ENCODE data around the gene PRRT3. TPM values are rescaled to one million over a fixed set of nuclear protein-coding genes. Genes with fewer than 3 reads are reported as not detected.

Gene PRRT3
- total and polyA plus RNA-seq, 2 of the 13 experiments (the other 11 are each of a cell fraction or from before 2014, with no cell fraction given) = 0.22 to 0.44 TPM

DNA sequence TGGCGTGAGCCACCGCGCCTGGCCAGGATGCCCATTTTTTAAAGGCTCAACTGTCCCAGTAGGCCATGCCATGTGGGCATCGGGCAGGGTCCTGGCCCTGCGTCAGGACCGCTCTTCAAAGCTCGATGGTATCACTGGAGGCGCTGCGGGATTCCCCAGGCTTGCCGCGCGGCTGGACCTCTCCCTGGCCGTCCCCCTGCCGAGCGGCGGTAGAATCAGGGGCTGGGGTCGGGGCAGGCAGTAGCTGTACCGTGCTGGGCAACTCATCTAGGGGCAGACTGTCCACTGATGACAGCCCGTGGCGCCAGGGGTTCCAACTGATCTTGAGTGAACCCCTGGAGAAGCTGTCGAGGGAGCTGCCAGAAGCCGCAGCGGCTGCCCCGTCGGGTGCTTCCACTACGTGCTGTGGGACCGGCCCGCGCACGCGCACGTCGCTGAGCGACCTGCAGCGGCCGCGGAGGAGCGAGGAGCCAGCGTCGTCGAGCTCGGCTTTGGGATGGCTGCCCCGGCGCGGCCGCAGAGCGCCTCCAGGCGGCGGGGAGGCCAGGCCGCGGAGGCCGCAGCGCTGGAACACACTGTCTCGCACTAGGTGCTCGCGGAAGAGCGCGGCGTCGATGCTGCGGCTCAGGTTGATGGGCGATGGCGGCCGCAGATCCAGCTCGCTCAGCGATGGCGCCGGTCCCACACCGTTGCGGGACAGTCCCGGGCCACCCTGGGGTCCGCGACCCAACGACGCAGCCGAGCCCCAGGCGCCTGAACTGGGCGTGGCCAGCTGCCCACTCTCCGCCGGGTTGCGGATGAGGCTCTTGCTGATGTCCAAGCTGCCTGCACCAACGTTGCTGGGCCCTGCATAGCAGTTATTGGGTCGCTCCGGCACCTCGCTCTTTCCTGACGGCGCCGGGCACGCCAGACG is 5.8 kb downstream of the PRRT3 start (continued):
- TF ChIP-seq AHDC1 (CRISPR knock-in tag; IDR thresholded peaks at IDR 0.05; ENCODE audit: borderline replicate concordance) = peak; percentile 9; the same call in 1 of the 2 replicates
- TF ChIP-seq SETDB1 (CRISPR knock-in tag; IDR thresholded peaks at IDR 0.05; ENCODE audit: borderline replicate concordance) = no peak
- TF ChIP-seq TEAD3 (CRISPR knock-in tag; optimal IDR thresholded peaks at IDR 0.05; ENCODE audit: borderline replicate concordance) = peak; percentile 34
- TF ChIP-seq, protein P1, sequence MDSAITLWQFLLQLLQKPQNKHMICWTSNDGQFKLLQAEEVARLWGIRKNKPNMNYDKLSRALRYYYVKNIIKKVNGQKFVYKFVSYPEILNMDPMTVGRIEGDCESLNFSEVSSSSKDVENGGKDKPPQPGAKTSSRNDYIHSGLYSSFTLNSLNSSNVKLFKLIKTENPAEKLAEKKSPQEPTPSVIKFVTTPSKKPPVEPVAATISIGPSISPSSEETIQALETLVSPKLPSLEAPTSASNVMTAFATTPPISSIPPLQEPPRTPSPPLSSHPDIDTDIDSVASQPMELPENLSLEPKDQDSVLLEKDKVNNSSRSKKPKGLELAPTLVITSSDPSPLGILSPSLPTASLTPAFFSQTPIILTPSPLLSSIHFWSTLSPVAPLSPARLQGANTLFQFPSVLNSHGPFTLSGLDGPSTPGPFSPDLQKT (CRISPR knock-in tag; IDR thresholded peaks at IDR 0.05; ENCODE audit: borderline replicate concordance) = no peak
- TF ChIP-seq GLI4 (CRISPR knock-in tag; IDR thresholded peaks at IDR 0.05; ENCODE audit: borderline replicate concordance) = no peak
- peak in 1 of 2 experiments; percentile 7; a peak in 1 of 4 replicates for TF ChIP-seq KLF16 (CRISPR knock-in tag; IDR thresholded peaks at IDR 0.05)
- 0 out of 2 replicates have a peak, but pooled peaks have one; percentile 50 for TF ChIP-seq ZNF619 (CRISPR knock-in tag; IDR thresholded peaks at IDR 0.05)
- TF ChIP-seq MEF2D (CRISPR knock-in tag; IDR thresholded peaks at IDR 0.05) = peak; percentile 23; the same call in 1 of the 2 replicates
- TF ChIP-seq TERF1 (CRISPR knock-in tag; IDR thresholded peaks at IDR 0.05) = peak; percentile 56; the same call in 1 of the 2 replicates
- peak; percentile 81 for TF ChIP-seq ZNF343 (CRISPR knock-in tag; IDR thresholded peaks at IDR 0.05)
- TF ChIP-seq ZNF263 (CRISPR knock-in tag; IDR thresholded peaks at IDR 0.05) = no peak; the same call in none of the 2 replicates
- TF ChIP-seq ZNF496 (CRISPR knock-in tag; IDR thresholded peaks at IDR 0.05; ENCODE audit: insufficient replicate concordance) = no peak
- TF ChIP-seq PTBP1 (IDR thresholded peaks at IDR 0.05; ENCODE audit: low read depth, low read length, poor library complexity, severe bottlenecking) = peak; percentile 22
- peak; percentile 66; the same call in 1 of the 2 replicates for TF ChIP-seq ZBTB43 (CRISPR knock-in tag; conservative IDR thresholded peaks at IDR 0.05)
- no peak for TF ChIP-seq NR2F1 (CRISPR knock-in tag; IDR thresholded peaks at IDR 0.05)
- TF ChIP-seq NR1H2 (CRISPR knock-in tag; IDR thresholded peaks at IDR 0.05; ENCODE audit: borderline replicate concordance, low read depth) = peak; percentile 79; the same call in 1 of the 2 replicates
- TF ChIP-seq ZFY (CRISPR knock-in tag; IDR thresholded peaks at IDR 0.05) = peak; percentile 87
- no peak for TF ChIP-seq SMYD3 (CRISPR knock-in tag; IDR thresholded peaks at IDR 0.05)

Data from HepG2 (cell line).